Trophoblast cell (in vitro differentiated cells and primary cell): ENCODE results near the gene CSTF3.
A peak's percentile ranks its signal among the peaks of the same experiment; 100 is the strongest.
"Not testable (repeated sequence)": the region's sequence is repeated elsewhere in the genome, so short reads cannot be mapped to it uniquely, and the experiment has no call there.

Source experiments
- DNase-seq, 2 donors: peaks; one replicate each; pipeline ENCODE4 v3.0.0-alpha.2; 2016
- H2AFZ ChIP-seq: 2 replicates; pipeline ENCODE4 v1.6.1; 2013; ENCODE audit warnings: low read length, moderate library complexity, mild to moderate bottlenecking; ENCODE audit not compliant: insufficient read depth, poor library complexity
- H2AK5ac ChIP-seq: 2 replicates; pipeline ENCODE4 v1.6.1; 2013; ENCODE audit warnings: mild to moderate bottlenecking, low read length
- H2BK120ac ChIP-seq: 2 replicates; pipeline ENCODE4 v1.6.1; 2013; ENCODE audit warnings: low read length, mild to moderate bottlenecking, moderate library complexity; ENCODE audit not compliant: insufficient read depth, poor library complexity
- H2BK12ac ChIP-seq: 2 replicates; pipeline ENCODE4 v1.6.1; 2013; ENCODE audit warnings: mild to moderate bottlenecking, low read length, moderate library complexity
- H2BK5ac ChIP-seq: 2 replicates; pipeline ENCODE4 v1.6.1; 2013; ENCODE audit warnings: low read length, low read depth, moderate library complexity, mild to moderate bottlenecking; ENCODE audit not compliant: poor library complexity
- H3K14ac ChIP-seq: 2 replicates; pipeline ENCODE4 v1.6.1; 2013; ENCODE audit warnings: mild to moderate bottlenecking, low read length
- H3K18ac ChIP-seq: 2 replicates; pipeline ENCODE4 v1.6.1; 2013; ENCODE audit warnings: mild to moderate bottlenecking, low read length
- H3K23ac ChIP-seq: 2 replicates; pipeline ENCODE4 v1.6.1; 2013; ENCODE audit warnings: low read length
- H3K27ac ChIP-seq: 2 replicates; pipeline ENCODE4 v1.5.1; 2013; ENCODE audit warnings: low read depth, mild to moderate bottlenecking, inconsistent platforms, low read length, moderate library complexity
- H3K27me3 ChIP-seq: 2 replicates; pipeline ENCODE4 v1.6.1; 2013; ENCODE audit warnings: inconsistent platforms, mild to moderate bottlenecking, low read length, moderate library complexity; ENCODE audit not compliant: insufficient read depth
- H3K36me3 ChIP-seq, 2 experiments: 1 replicate in 1 of 2; 2 replicates in 1 of 2; pipeline ENCODE4 v1.6.1; 2013; ENCODE audit warnings: low read length in 2 of 2, mild to moderate bottlenecking in 2 of 2, moderate library complexity in 1 of 2; ENCODE audit not compliant: insufficient read depth in 2 of 2, control insufficient read depth in 1 of 2
- H3K4ac ChIP-seq: 2 replicates; pipeline ENCODE4 v1.6.1; 2013; ENCODE audit warnings: low read depth, mild to moderate bottlenecking, low read length, moderate library complexity
- H3K4me1 ChIP-seq, 2 experiments: 1 replicate in 1 of 2; 2 replicates in 1 of 2; pipeline ENCODE4 v1.6.1; 2013; ENCODE audit warnings: low read length in 2 of 2, mild to moderate bottlenecking in 2 of 2, moderate library complexity in 1 of 2; ENCODE audit not compliant: insufficient read depth in 2 of 2, control insufficient read depth in 1 of 2
- H3K4me2 ChIP-seq: 2 replicates; pipeline ENCODE4 v1.6.1; 2013; ENCODE audit warnings: inconsistent platforms, mild to moderate bottlenecking, low read length, moderate library complexity
- H3K4me3 ChIP-seq: 2 replicates; pipeline ENCODE4 v1.5.1; 2013; ENCODE audit warnings: mild to moderate bottlenecking, low read depth, low read length, inconsistent platforms
- H3K79me1 ChIP-seq: one replicate; pipeline ENCODE4 v1.6.1; 2013; ENCODE audit warnings: low read length
- H3K79me2 ChIP-seq: 2 replicates; pipeline ENCODE4 v1.6.1; 2013; ENCODE audit warnings: low read length, mild to moderate bottlenecking; ENCODE audit not compliant: control insufficient read depth, insufficient read depth, poor library complexity
- H3K9ac ChIP-seq: 2 replicates; pipeline ENCODE4 v1.6.1; 2013; ENCODE audit warnings: mild to moderate bottlenecking, low read length
- H3K9me3 ChIP-seq: 2 replicates; pipeline ENCODE4 v1.6.1; 2013; ENCODE audit warnings: low read depth, mild to moderate bottlenecking, control low read depth, inconsistent platforms, low read length; ENCODE audit not compliant: insufficient read depth
- H4K12ac ChIP-seq: 2 replicates; pipeline ENCODE4 v1.6.1; 2013; ENCODE audit warnings: low read depth, mild to moderate bottlenecking, low read length, moderate library complexity
- H4K8ac ChIP-seq: 2 replicates; pipeline ENCODE4 v1.6.1; 2013; ENCODE audit warnings: low read depth, mild to moderate bottlenecking, low read length, moderate library complexity
- H4K91ac ChIP-seq: one replicate; pipeline ENCODE4 v1.6.1; 2013; ENCODE audit warnings: low read depth, mild to moderate bottlenecking, low read length, moderate library complexity
- WGBS: extraction: QIAGEN DNeasy Blood & Tissue Kit; methylation state at CpG from one replicate; pipeline ENCODE4 v1.1.7; 2013; ENCODE audit warnings: missing lambda C conversion rate; ENCODE audit not compliant: insufficient read length, insufficient coverage; ENCODE audit errors: extremely low coverage; 5-methylcytosine and 5-hydroxymethylcytosine counted together

Gene CSTF3

GRCh38 chr11:33160136-33160535, 1.1 kb downstream of the CSTF3 start:
- WGBS = no CpG with 5 or more reads among the region's 8 CpGs
- H4K91ac ChIP-seq = no peak overlapping the region
- H2AK5ac ChIP-seq = no peak overlapping the region
- H3K27me3 ChIP-seq = no peaks in the 10 kb centered on the region
- H3K18ac ChIP-seq = no peak overlapping the region
- H3K36me3 ChIP-seq = no peaks in the 10 kb centered on the region
- no peak overlapping the region for H2BK12ac ChIP-seq
- H3K14ac ChIP-seq = no peak overlapping the region
- peak overlapping the region; percentile 76 for H3K4ac ChIP-seq
- no peak overlapping the region for H3K9ac ChIP-seq
- no peak overlapping the region for H3K27ac ChIP-seq
- H3K4me1 ChIP-seq = peaks cover 5 to 13% of the 10 kb centered on the region in 2 experiments
- H3K79me1 ChIP-seq = peaks cover 8% of the 10 kb centered on the region
- H3K4me2 ChIP-seq = peak overlapping the region; percentile 52
- peaks cover 9% of the 10 kb centered on the region for H3K79me2 ChIP-seq
- H2BK120ac ChIP-seq = no peak overlapping the region
- H3K4me3 ChIP-seq = no peak overlapping the region
- no peak overlapping the region for H2BK5ac ChIP-seq
- H3K9me3 ChIP-seq = no peaks in the 10 kb centered on the region
- H2AFZ ChIP-seq = no peak overlapping the region
- peak; percentile 40 to 84 for DNase-seq
- no peak overlapping the region for H4K12ac ChIP-seq
- H3K23ac ChIP-seq = no peak overlapping the region
- H4K8ac ChIP-seq = no peak overlapping the region

- H3K9ac ChIP-seq, H3K79me1 ChIP-seq: not testable (repeated sequence)
Measured at GRCh38 chr11:33159378-33159867, 1.9 kb downstream of the CSTF3 start.

GRCh38 chr11:33158596-33159275, 2.5 kb downstream of the CSTF3 start:
- Histone ChIP-seq H4K91ac (no peak overlapping the region), H2BK5ac (no peak overlapping the region), H3K27ac (no peak overlapping the region), H3K79me1 (peaks cover 8% of the 10 kb centered on the region), H2BK12ac (no peak overlapping the region), H3K14ac (no peak overlapping the region), H3K36me3 (peaks cover 0 to 2% of the 10 kb centered on the region in 2 experiments), H3K18ac (no peak overlapping the region), H3K4me2 (peak overlapping the region; percentile 12), H3K4me1 (peaks cover 5 to 13% of the 10 kb centered on the region in 2 experiments), H3K9ac (no peak overlapping the region), H2AFZ (no peak overlapping the region), H4K8ac (no peak overlapping the region), H3K79me2 (peaks cover 11% of the 10 kb centered on the region), H4K12ac (no peak overlapping the region), H3K23ac (no peak overlapping the region), H2AK5ac (no peak overlapping the region), H3K27me3 (no peaks in the 10 kb centered on the region), H2BK120ac (no peak overlapping the region), H3K4ac (peak overlapping the region; percentile 99), H3K9me3 (no peaks in the 10 kb centered on the region), H3K4me3 (peak overlapping the region; percentile 27)
- WGBS = no CpG with 5 or more reads among the region's 5 CpGs
- no peak for DNase-seq

More at GRCh38 chr11:33159378-33159867, 1.9 kb downstream of the CSTF3 start:
- no CpG with 5 or more reads among the region's 20 CpGs for WGBS
- H4K8ac ChIP-seq, H3K9me3 ChIP-seq, H3K36me3 ChIP-seq, H2BK120ac ChIP-seq, H2BK5ac ChIP-seq, H3K27ac ChIP-seq, H3K27me3 ChIP-seq, H3K23ac ChIP-seq, H2AK5ac ChIP-seq, H4K91ac ChIP-seq, H3K18ac ChIP-seq, H3K14ac ChIP-seq, H2BK12ac ChIP-seq, H2AFZ ChIP-seq: not testable (repeated sequence)
- Histone ChIP-seq H4K12ac (peak overlapping the region; percentile 66), H3K79me2 (peaks cover 11% of the 10 kb centered on the region), H3K4me1 (peaks cover 5 to 13% of the 10 kb centered on the region in 2 experiments), H3K4me2 (peak overlapping the region; percentile 30), H3K4ac (peak overlapping the region; percentile 99), H3K4me3 (peak overlapping the region; percentile 27)
- peak; percentile 61 to 79 for DNase-seq

GRCh38 chr11:33157103-33158027, 3.9 kb downstream of the CSTF3 start:
- no peak overlapping the region for H4K8ac ChIP-seq
- H2BK5ac ChIP-seq = no peak overlapping the region
- H3K79me1 ChIP-seq = peaks cover 8% of the 10 kb centered on the region
- H3K27ac ChIP-seq = no peak overlapping the region
- no peak overlapping the region for H3K18ac ChIP-seq
- DNase-seq = no peak
- H2BK12ac ChIP-seq = no peak overlapping the region
- no peak overlapping the region for H4K91ac ChIP-seq
- no peaks in the 10 kb centered on the region for H3K9me3 ChIP-seq
- H3K4me3 ChIP-seq = no peak overlapping the region
- H2AK5ac ChIP-seq = no peak overlapping the region
- peaks cover 5 to 13% of the 10 kb centered on the region in 2 experiments for H3K4me1 ChIP-seq
- H3K36me3 ChIP-seq = peaks cover 0 to 4% of the 10 kb centered on the region in 2 experiments
- H3K4ac ChIP-seq = no peak overlapping the region
- H3K23ac ChIP-seq = no peak overlapping the region
- WGBS = no CpG with 5 or more reads among the region's 5 CpGs
- no peak overlapping the region for H3K9ac ChIP-seq
- H3K79me2 ChIP-seq = peaks cover 11% of the 10 kb centered on the region
- H3K14ac ChIP-seq = no peak overlapping the region
- H2AFZ ChIP-seq = no peak overlapping the region
- H2BK120ac ChIP-seq = no peak overlapping the region
- H4K12ac ChIP-seq = no peak overlapping the region
- H3K4me2 ChIP-seq = no peak overlapping the region
- no peaks in the 10 kb centered on the region for H3K27me3 ChIP-seq
